Neural cell (in vitro differentiated cells): Measurements from ENCODE around the gene SBSN.

Experiments
- EP300 ChIP-seq: fragments of 450-650 bp; conservative IDR thresholded peaks from 2 replicates; pipeline ENCODE4 v1.6.1; 2014; ENCODE audit warnings: antibody characterized with exemption, mild to moderate bottlenecking, moderate library complexity; ENCODE audit not compliant: poor library complexity, severe bottlenecking
- EZH2 ChIP-seq: fragments of 200-600, 300-800 bp; shearing (Covaris generic), sonication (generic); IDR thresholded peaks from 2 replicates; pipeline ENCODE4 v1.6.1; 2014; ENCODE audit warnings: antibody characterized with exemption, low read length, borderline replicate concordance, mild to moderate bottlenecking; ENCODE audit not compliant: insufficient read depth, poor library complexity, severe bottlenecking
- MXI1 ChIP-seq: fragments of 450-650 bp; conservative IDR thresholded peaks from 2 replicates; pipeline ENCODE4 v1.6.1; 2014; ENCODE audit warnings: antibody characterized with exemption, mild to moderate bottlenecking; ENCODE audit not compliant: poor library complexity, severe bottlenecking
- POLR2AphosphoS5 ChIP-seq: IDR thresholded peaks from 2 replicates; pipeline ENCODE4 v1.6.1; 2012
- RAD21 ChIP-seq: fragments of 450-650 bp; conservative IDR thresholded peaks from 2 replicates; pipeline ENCODE4 v1.6.1; 2014; ENCODE audit warnings: antibody characterized with exemption, mild to moderate bottlenecking, moderate library complexity
- TAF1 ChIP-seq: IDR thresholded peaks from 2 replicates; pipeline ENCODE4 v1.6.1; 2012; ENCODE audit warnings: low read depth
- TF ChIP-seq, protein P1 (sequence below): fragments of 450-650 bp; IDR thresholded peaks from 2 replicates; pipeline ENCODE4 v1.5.1; 2014; ENCODE audit warnings: antibody characterized with exemption, mild to moderate bottlenecking, moderate library complexity; ENCODE audit not compliant: poor library complexity, severe bottlenecking
- TF ChIP-seq, protein P2 (sequence below): IDR thresholded peaks from 2 replicates; pipeline ENCODE4 v1.6.1; 2012; ENCODE audit warnings: borderline replicate concordance

DNA sequence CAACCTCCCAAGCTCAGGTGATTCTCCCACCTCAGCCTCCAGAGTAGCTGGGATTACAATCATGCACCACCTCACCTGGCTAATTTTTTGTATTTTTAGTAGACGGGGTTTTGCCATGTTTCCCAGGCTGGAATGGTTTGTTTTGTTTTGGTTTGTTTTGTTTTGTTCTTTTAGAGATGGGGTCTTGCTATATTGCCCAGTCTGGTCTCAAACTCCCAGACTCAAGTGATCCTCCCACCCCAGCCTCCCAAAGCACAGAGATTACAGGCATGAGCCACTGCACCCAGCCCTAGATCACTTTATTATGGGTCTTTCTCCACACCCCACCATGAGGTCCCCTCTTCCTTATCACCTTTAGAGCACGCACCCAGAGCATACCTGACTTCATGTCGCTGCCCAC is 29.9 kb downstream of the SBSN start:
- TF ChIP-seq EP300: no peak
- TF ChIP-seq TAF1: no peak
- TF ChIP-seq, protein P1, sequence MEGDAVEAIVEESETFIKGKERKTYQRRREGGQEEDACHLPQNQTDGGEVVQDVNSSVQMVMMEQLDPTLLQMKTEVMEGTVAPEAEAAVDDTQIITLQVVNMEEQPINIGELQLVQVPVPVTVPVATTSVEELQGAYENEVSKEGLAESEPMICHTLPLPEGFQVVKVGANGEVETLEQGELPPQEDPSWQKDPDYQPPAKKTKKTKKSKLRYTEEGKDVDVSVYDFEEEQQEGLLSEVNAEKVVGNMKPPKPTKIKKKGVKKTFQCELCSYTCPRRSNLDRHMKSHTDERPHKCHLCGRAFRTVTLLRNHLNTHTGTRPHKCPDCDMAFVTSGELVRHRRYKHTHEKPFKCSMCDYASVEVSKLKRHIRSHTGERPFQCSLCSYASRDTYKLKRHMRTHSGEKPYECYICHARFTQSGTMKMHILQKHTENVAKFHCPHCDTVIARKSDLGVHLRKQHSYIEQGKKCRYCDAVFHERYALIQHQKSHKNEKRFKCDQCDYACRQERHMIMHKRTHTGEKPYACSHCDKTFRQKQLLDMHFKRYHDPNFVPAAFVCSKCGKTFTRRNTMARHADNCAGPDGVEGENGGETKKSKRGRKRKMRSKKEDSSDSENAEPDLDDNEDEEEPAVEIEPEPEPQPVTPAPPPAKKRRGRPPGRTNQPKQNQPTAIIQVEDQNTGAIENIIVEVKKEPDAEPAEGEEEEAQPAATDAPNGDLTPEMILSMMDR: no peak
- TF ChIP-seq RAD21: no peak
- no peak for TF ChIP-seq EZH2
- TF ChIP-seq, protein P2, sequence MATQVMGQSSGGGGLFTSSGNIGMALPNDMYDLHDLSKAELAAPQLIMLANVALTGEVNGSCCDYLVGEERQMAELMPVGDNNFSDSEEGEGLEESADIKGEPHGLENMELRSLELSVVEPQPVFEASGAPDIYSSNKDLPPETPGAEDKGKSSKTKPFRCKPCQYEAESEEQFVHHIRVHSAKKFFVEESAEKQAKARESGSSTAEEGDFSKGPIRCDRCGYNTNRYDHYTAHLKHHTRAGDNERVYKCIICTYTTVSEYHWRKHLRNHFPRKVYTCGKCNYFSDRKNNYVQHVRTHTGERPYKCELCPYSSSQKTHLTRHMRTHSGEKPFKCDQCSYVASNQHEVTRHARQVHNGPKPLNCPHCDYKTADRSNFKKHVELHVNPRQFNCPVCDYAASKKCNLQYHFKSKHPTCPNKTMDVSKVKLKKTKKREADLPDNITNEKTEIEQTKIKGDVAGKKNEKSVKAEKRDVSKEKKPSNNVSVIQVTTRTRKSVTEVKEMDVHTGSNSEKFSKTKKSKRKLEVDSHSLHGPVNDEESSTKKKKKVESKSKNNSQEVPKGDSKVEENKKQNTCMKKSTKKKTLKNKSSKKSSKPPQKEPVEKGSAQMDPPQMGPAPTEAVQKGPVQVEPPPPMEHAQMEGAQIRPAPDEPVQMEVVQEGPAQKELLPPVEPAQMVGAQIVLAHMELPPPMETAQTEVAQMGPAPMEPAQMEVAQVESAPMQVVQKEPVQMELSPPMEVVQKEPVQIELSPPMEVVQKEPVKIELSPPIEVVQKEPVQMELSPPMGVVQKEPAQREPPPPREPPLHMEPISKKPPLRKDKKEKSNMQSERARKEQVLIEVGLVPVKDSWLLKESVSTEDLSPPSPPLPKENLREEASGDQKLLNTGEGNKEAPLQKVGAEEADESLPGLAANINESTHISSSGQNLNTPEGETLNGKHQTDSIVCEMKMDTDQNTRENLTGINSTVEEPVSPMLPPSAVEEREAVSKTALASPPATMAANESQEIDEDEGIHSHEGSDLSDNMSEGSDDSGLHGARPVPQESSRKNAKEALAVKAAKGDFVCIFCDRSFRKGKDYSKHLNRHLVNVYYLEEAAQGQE: no peak
- no peak for TF ChIP-seq POLR2AphosphoS5
- no peak for TF ChIP-seq MXI1
